ENCODE measurements around the gene CRLF2.
"Not testable (repeated sequence)": the region's sequence is repeated elsewhere in the genome, so short reads cannot be mapped to it uniquely, and the experiment has no call there.

GRCh38 chrX:1181661-1182060, 30.8 kb downstream of the CRLF2 start:
- TF ChIP-seq GABPB1 (CRISPR knock-in tag; IDR thresholded peaks at IDR 0.05); CTCF (IDR thresholded peaks at IDR 0.05); STAT6 (CRISPR knock-in tag; conservative IDR thresholded peaks at IDR 0.05; ENCODE audit: low read depth); KAT7 (CRISPR knock-in tag; IDR thresholded peaks at IDR 0.05; ENCODE audit: borderline replicate concordance); ZNF512 (CRISPR knock-in tag; IDR thresholded peaks at IDR 0.05; ENCODE audit: borderline replicate concordance); SP1 (CRISPR knock-in tag; conservative IDR thresholded peaks at IDR 0.05); IRF2 (CRISPR knock-in tag; IDR thresholded peaks at IDR 0.05; ENCODE audit: borderline replicate concordance, low read depth); IRF1 (CRISPR knock-in tag; IDR thresholded peaks at IDR 0.05): not testable (repeated sequence)
